Measurements from ENCODE around the gene ERFE.

GRCh38 chr2:238183821-238184220 is 25.1 kb downstream of the ERFE start:
- TF ChIP-seq EP300 (IDR thresholded peaks at IDR 0.05) (no peak), POLR2AphosphoS5 (IDR thresholded peaks at IDR 0.05) (no peak), CTCF (IDR thresholded peaks at IDR 0.05) (no peak)

Data from suprapubic skin (tissue), 4 donors.